CD4-positive, alpha-beta T cell treated with Interferon alpha-2 for 1 hour (primary cell): ENCODE results near the gene GGT1.
A peak's percentile ranks its signal among the peaks of the same experiment; 100 is the strongest.
"Not testable (repeated sequence)": the region's sequence is repeated elsewhere in the genome, so short reads cannot be mapped to it uniquely, and the experiment has no call there.

Experiments
- DNase-seq, 2 donors: peaks; one replicate each; pipeline ENCODE4 v3.0.0-alpha.2; 2020 to 2022

The GGT1 gene

GRCh38 chr22:24599958-24600715, 2.9 kb upstream of the GGT1 start:
- DNase-seq = not testable (repeated sequence)

- DNase-seq = peak; percentile 13 to 20
Observed at GRCh38 chr22:24601217-24602104, 1.5 kb upstream of the GGT1 start.

- DNase-seq = not testable (repeated sequence)
Observed at GRCh38 chr22:24602105-24602749, 766 bp upstream of the GGT1 start.

- peak in 1 of 2 donors; percentile 12 for DNase-seq
Observed at GRCh38 chr22:24603770-24604629, 1.0 kb downstream of the GGT1 start.

GRCh38 chr22:24606340-24606739, 3.3 kb downstream of the GGT1 start:
- DNase-seq = not testable (repeated sequence)

GRCh38 chr22:24607429-24607983, 4.5 kb downstream of the GGT1 start:
- DNase-seq = peak; percentile 66 to 67

- not testable (repeated sequence) for DNase-seq
Observed at GRCh38 chr22:24608327-24608726, 5.3 kb downstream of the GGT1 start.

- DNase-seq = not testable (repeated sequence)
Observed at GRCh38 chr22:24609888-24610287, 6.9 kb downstream of the GGT1 start.

- not testable (repeated sequence) for DNase-seq
Observed at GRCh38 chr22:24614794-24615193, 11.8 kb downstream of the GGT1 start.

- not testable (repeated sequence) for DNase-seq
Observed at GRCh38 chr22:24621244-24621643, 18.3 kb downstream of the GGT1 start.

GRCh38 chr22:24622596-24622995, 19.6 kb downstream of the GGT1 start:
- DNase-seq = not testable (repeated sequence)

- DNase-seq = not testable (repeated sequence)
Observed at GRCh38 chr22:24627911-24628310, 24.9 kb downstream of the GGT1 start.

GRCh38 chr22:24629069-24629468, 26.1 kb downstream of the GGT1 start:
- peak in 1 of 2 donors; percentile 29 for DNase-seq

- DNase-seq = not testable (repeated sequence)
Observed at GRCh38 chr22:24630812-24631427, 27.9 kb downstream of the GGT1 start.

- DNase-seq = not testable (repeated sequence)
Observed at GRCh38 chr22:24631430-24632122, 28.6 kb downstream of the GGT1 start.

GRCh38 chr22:24632642-24633041, 29.6 kb downstream of the GGT1 start:
- DNase-seq = not testable (repeated sequence)

GRCh38 chr22:24633231-24634023, 30.4 kb downstream of the GGT1 start:
- DNase-seq = not testable (repeated sequence)

GRCh38 chr22:24634776-24635389, 31.9 kb downstream of the GGT1 start:
- peak in 1 of 2 donors; percentile 23 for DNase-seq

- not testable (repeated sequence) for DNase-seq
Observed at GRCh38 chr22:24636513-24636912, 33.5 kb downstream of the GGT1 start.
